ENCODE data around the gene FANCE. TPM values are rescaled to one million over a fixed set of nuclear protein-coding genes. Genes with fewer than 3 reads are reported as not detected.

The FANCE gene
- total RNA-seq, 1 donor from 2014 or later: 2.0 TPM

Other genes starting within 250 kb of the FANCE start
- 0.15 and 0.17 TPM in 2 replicates for gene SCUBE3, start 238.4 kb upstream of the FANCE start, total RNA-seq
- 15.6 and 23.0 TPM in 2 replicates for gene ZNF76, start 192.6 kb upstream of the FANCE start, total RNA-seq
- gene DEF6, start 154.5 kb upstream of the FANCE start, total RNA-seq: 0.99 and 2.6 TPM in 2 replicates
- 6.8 and 14.3 TPM in 2 replicates for gene PPARD, start 109.8 kb upstream of the FANCE start, total RNA-seq
- 1,305 and 1,523 TPM in 2 replicates for gene RPL10A, start 16.1 kb downstream of the FANCE start, total RNA-seq
- gene TEAD3, start 44.7 kb downstream of the FANCE start, total RNA-seq: 3.6 and 10.2 TPM in 2 replicates
- gene TULP1, start 60.6 kb downstream of the FANCE start, total RNA-seq: not detected in 2 replicates
- 20.0 and 146 TPM in 2 replicates for gene FKBP5, start 236.6 kb downstream of the FANCE start, total RNA-seq

Measured in renal cortical epithelial cell (primary cell).